GDM1 (cell line): ENCODE results near the gene TENT5A.
A peak's percentile ranks its signal among the peaks of the same experiment; 100 is the strongest.
"Not testable (repeated sequence)": the region's sequence is repeated elsewhere in the genome, so short reads cannot be mapped to it uniquely, and the experiment has no call there.

Source experiments
- DNase-seq: peaks from one replicate; lab custom pipeline; 2025; lab: John Stamatoyannopoulos, UW

TENT5A gene

DNA sequence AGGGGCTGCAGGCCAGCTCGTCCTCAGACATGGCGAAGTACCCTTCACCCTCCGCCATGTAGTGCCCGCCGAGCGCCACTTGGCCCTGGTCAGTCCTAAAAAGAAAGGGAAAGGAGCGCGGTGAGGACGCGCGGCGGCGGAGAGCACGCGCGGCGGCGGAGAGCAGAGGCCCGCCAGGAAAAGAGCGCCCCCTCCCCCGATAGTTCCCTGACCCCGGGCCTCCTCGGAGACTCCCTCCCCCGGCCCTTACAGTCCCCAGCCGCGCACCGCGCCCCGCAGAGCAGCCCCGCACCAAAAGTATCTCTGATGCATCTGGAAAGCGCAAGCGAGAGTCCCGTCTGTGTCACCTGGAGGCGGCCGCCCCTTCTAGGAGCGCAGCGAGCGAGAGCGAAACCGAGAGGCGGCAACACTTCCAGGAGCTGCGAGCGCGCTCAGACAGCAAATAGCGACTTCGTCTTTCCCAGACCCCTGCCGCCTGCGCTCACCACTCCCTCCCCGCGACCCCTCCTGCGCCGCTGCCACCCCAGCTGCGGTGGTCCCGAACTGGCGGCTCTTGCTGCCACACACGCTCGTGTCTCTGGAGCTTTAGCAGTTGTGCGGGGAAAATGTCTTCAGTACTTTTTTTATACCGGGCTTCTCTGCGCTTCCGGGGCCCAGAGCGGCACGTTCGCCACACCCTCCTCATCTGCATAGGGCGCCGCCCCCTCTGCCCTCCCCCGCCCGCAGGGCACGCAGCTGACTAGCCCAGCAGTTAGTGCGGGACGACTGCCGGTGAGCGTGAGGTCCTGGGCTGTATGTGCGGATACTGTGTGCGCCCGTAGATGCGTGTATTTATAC lies at the start of gene TENT5A:
Gene TENT5A (minus strand): TSS at position 598 of the 837 bp plus-strand sequence. CDS start 540 bp downstream, at position 58.
- DNase-seq = peak; percentile 75

DNA sequence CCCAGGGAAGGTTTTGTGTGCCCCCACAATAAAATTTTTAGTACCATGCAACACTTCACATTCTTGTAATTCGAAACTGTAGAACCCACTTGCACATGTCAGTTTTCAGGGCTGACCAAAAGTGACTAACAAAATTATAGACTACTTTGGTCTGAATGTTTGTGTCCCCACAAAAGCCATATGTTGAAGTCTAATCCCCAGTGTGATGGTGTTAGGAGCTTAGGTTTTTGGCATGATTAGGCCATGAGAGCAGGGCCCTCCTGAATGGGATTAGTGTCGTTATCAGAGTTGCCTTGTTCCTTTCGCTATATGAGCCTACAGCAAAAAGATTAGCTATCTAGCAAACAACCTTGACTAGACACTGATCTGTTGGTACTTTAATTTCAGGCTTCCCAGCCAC lies 49.0 kb upstream of the TENT5A start:
- no peak for DNase-seq

GRCh38 chr6:81800666-81801065 lies 48.2 kb upstream of the TENT5A start:
- no peak for DNase-seq

GRCh38 chr6:81799323-81799722 lies 46.8 kb upstream of the TENT5A start:
- DNase-seq = no peak

DNA sequence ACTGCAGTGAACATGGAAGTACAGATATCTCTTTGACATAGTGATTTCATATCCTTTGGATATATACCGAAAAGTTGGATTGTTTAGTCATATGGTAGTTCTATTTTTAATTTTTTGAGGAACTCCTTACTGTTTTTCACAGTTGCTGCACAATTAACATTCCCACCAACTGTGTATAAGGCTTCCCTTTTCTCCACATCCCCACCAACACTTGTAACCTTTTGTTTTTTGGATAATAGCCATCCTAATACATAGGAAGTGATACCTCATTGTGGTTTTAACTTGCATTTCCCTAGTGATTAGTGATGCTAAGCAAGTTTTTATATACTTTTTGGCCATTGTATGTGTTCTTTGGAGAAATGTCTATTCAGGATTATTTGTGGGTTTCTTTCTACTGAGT lies 45.1 kb upstream of the TENT5A start:
- no peak for DNase-seq

GRCh38 chr6:81795890-81796289 lies 43.4 kb upstream of the TENT5A start:
- no peak for DNase-seq

DNA sequence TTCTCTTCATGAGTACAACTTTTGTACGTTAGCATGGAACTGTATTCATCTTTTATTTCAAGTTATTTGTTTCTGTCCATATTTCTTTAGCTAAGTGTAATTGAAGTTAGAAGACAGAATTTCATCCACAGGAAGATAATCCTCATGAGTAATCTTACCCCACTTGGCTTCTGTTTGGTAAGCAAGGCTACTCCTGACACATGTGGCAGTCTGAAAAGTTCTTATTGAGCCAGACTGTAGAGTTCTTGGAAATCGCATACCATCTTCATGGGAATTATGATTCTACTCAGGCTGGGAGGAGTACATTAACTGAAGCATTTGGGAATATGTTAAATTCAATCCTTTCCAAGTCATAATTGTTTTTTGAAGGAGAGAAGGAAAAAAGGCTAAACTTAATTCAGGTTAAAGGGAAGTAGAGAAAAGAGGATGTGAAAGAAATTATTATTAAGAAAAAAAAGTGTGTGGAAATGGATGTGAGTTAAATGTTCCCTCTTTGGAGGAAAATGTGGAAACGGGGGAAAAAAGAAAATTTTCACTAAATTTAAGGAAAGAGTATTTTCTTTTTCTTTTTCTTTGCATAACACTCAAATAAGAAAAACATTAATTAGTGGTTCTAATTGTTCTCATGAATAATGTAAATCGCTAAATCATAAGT lies 41.5 kb upstream of the TENT5A start:
- DNase-seq = no peak

DNA sequence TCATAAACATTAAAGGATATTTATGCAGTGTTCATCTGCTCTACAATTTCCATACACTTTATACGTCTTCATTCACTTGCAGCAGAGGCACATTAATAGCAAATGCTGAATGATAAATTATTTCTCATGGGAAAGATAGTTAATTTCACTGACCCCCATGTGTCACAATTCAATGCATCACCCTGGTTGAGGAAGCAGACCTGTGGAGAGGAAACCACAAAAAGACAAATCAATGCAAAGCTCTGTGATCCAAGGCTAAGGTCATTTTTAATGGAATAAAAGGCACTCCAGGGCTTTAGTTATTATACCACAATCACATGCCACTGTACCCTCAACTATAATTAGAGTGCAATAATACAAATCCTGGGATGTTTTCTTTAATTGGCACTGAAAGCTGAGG lies 40.3 kb upstream of the TENT5A start:
- DNase-seq = no peak

- DNase-seq = no peak
Measured at GRCh38 chr6:81791756-81792155, 39.3 kb upstream of the TENT5A start.

DNA sequence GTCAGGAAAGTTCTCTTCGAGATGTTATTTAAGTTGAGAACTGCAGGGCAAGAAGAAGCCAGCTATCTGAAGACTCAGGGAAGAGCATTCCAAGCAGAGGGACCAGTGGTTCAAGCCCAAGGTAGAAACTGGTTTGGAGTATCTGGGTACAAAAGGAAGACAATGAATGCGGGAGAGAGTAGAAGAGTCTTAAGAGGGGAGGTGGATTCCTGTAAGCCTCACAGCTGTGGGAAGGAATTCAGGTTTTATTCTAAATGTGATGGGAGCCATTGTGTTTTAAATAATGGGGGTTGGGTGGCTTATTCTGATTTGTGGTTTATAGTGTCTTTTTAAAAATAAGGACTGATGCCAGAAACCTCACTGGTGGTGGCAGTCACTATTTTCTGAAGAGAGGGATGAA lies 37.6 kb upstream of the TENT5A start:
- no peak for DNase-seq

GRCh38 chr6:81789291-81789690 lies 36.8 kb upstream of the TENT5A start:
- no peak for DNase-seq

GRCh38 chr6:81788748-81789147 lies 36.3 kb upstream of the TENT5A start:
- DNase-seq = no peak

DNA sequence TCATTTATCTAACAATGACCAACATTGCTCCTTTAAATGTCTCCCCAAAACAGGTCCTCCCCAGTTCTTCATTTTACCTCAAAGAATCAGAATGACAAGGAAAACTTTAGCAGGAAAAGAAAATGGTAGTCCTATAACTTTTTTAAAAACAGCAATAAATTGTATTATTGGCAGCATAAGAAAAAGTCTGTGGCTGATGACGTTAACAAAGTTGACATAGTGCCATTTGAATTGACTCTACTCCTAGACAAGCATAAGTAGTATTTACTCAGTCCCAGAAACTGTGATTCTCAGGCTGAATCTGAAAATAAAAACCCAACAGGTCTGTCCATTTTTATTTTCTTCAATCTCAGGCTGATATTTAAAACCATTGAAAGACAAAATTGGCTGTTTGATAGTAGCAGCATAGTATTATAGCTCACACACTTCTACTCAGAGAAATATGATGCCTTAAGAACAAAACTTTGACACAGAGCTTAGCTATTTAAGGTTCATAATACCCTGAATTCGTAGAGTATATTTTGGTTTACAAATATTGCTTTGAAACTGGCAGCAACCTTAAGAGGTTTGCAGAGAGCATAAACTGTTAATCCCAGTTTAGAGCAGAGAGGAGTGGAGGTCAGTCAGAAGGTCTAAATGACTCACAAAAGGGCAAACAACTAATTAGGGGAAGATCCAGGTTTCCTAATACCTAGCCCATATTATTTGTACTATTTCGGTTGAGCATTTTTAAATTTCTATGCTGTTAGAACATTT lies 35.0 kb upstream of the TENT5A start:
- no peak for DNase-seq

- DNase-seq = no peak
Measured at GRCh38 chr6:81786150-81786549, 33.7 kb upstream of the TENT5A start.

- DNase-seq = no peak
Measured at GRCh38 chr6:81785377-81785776, 32.9 kb upstream of the TENT5A start.

DNA sequence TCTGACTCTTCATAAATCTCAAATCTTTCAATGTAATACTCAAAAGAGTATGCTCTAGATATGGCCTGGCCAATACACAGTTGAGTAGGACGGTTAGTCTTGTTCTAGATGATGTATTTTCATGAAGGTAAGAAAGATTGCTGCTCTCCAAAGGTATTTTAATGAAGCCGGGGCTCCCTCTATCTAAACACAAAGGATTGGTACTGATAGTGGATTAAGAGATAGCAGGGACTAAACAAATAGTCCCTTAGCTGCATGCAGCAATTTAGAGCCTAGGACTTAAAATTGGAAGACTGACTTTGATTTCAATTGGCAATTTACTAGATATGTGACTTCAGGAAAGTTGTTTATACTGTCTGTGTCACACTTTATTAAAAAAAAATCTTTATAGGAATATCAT lies 31.4 kb upstream of the TENT5A start:
- no peak for DNase-seq

DNA sequence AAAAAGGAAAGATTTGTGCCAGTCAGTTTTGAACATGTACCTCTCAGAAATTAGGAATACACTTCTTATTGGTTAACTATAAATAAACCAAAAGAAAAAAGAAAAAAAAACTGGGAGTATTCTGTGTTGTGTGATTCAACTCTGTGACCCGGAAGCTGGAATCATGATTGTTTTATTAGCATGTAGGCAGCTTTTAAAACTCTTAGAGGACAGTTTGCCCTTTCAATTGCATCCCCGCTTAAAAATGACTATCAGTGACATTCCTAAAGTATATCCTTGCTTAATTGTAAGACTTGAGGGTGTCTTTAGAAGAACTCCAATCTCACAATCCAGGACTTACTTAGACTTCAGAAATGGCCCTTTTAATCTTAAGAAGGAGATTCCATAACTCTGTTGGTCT lies 29.1 kb upstream of the TENT5A start:
- no peak for DNase-seq

GRCh38 chr6:81777586-81778268 lies 25.2 kb upstream of the TENT5A start:
- no peak for DNase-seq

DNA sequence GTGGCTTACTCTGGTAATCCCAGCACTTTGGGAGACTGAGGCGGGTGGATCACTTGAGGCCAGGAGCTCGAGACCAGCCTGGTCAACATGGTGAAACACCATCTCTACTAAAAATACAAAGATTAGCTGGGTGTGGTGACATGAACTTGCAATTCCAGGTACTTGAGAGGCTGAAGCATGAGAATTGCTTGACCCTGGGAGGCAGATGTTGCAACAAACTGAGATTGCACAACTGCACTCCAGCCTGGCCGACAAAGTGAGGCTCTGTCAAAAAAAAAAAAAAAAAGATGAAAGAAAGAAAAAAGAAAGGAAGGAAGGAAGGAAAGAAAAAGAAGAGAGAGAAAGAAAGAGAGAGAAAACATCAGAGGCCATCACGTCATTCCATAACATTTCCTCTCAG lies 23.7 kb upstream of the TENT5A start:
- not testable (repeated sequence) for DNase-seq

GRCh38 chr6:81774542-81774941 lies 22.1 kb upstream of the TENT5A start:
- no peak for DNase-seq

DNA sequence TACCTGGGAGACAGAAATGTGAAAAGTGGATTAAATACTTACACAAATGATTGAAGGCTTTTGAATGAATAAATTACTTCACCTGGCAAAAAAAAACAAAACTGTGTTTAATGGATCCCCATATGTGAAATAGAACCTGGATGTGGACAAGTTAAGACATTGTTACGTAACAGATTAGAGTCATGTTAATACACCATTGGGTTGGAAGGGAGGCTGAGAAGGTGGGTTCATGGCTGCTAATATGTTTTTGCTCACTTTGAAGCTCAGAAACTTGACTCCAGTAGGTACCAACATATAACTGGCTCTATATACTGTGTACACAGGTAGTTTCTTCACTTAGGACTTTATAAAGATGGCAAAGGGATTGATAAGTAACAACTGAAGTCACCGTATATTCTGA lies 21.4 kb upstream of the TENT5A start:
- DNase-seq = no peak

- peak; percentile 18 for DNase-seq
Measured at GRCh38 chr6:81772741-81773140, 20.3 kb upstream of the TENT5A start.
